Measurements from ENCODE around the gene C3orf52. TPM values are rescaled to one million over a fixed set of nuclear protein-coding genes. Genes with fewer than 3 reads are reported as not detected.
A peak's percentile ranks its signal among the peaks of the same experiment; 100 is the strongest.

The C3orf52 gene
- total RNA-seq, 1 donor from 2014 or later, result 8.1 TPM

DNA sequence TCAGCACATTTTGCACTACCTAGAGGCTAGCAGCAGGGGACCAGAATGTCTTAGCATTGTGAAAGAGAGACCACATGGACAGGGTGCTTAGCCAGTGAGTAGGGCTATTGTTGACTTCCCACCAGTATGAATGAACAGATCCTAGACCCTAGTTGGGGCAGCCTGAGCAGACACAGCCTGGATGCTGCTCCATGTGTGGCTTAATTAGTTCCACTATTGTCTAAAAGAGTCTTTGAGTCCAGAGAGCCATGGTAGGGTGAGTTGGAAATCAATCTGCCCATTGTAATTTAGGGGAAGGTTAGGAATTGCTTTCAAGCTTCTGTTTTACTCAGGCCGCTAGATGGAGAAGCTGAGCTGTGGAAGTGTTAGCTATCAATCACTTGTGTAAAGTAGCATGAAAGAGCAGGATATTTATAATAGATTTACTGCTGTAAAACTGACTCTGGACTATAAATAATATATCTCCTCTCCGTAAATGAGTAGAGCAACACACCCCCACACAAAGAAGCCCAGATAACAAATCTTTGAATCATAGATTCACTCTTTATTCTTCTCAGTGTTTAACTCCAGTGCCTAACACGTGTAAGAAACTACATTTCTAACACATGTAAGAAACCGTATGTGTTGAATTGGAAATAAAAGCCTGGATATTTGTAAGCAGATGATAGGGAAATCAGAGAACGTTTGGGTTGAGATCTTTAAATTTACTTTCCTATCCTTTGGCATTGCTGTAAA lies 50.9 kb downstream of the C3orf52 start:
- no peak for DNase-seq (ENCODE audit: extremely low spot score in 2 of 2)
- no peaks in the 10 kb centered on the region for H3K27me3 ChIP-seq
- H3K36me3 ChIP-seq, result no peaks in the 10 kb centered on the region
- intact Hi-C loops (cut with DNase I), result no loop called here
- H3K27ac ChIP-seq, result no peak overlapping the region
- H3K9me3 ChIP-seq, result no peaks in the 10 kb centered on the region
- no peak for TF ChIP-seq POLR2A (IDR thresholded peaks at IDR 0.05)
- no peak for TF ChIP-seq POLR2AphosphoS5 (IDR thresholded peaks at IDR 0.05; ENCODE audit: insufficient read depth in 1 of 2, low read depth in 1 of 2)
- TF ChIP-seq, protein P1, sequence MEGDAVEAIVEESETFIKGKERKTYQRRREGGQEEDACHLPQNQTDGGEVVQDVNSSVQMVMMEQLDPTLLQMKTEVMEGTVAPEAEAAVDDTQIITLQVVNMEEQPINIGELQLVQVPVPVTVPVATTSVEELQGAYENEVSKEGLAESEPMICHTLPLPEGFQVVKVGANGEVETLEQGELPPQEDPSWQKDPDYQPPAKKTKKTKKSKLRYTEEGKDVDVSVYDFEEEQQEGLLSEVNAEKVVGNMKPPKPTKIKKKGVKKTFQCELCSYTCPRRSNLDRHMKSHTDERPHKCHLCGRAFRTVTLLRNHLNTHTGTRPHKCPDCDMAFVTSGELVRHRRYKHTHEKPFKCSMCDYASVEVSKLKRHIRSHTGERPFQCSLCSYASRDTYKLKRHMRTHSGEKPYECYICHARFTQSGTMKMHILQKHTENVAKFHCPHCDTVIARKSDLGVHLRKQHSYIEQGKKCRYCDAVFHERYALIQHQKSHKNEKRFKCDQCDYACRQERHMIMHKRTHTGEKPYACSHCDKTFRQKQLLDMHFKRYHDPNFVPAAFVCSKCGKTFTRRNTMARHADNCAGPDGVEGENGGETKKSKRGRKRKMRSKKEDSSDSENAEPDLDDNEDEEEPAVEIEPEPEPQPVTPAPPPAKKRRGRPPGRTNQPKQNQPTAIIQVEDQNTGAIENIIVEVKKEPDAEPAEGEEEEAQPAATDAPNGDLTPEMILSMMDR (IDR thresholded peaks at IDR 0.05), result peak in 1 of 3 experiments; percentile 20
- H3K4me1 ChIP-seq, result no peaks in the 10 kb centered on the region
- H3K4me3 ChIP-seq, result no peak overlapping the region

DNA sequence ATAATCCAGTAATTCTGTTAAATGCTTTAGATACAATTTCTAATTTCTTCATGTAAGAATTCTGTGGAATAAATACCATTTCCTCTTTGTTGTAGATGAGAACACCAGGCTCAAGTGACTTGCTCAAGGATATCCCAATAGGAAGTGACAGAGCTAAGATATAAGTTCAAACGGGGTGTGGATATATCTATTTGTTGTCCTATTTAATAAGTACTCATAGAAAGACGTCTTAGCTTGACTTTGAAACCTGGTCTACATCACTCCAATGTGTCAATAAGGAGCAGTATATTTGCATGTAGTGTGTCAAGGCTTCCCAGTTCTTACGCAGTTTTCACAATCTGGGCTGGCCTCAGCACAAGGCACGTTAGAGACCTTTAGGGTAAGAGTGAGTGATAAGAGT lies 51.6 kb downstream of the C3orf52 start:
- TF ChIP-seq POLR2AphosphoS5 (IDR thresholded peaks at IDR 0.05; ENCODE audit: insufficient read depth in 1 of 2, low read depth in 1 of 2), result no peak
- TF ChIP-seq, protein P1 (IDR thresholded peaks at IDR 0.05), result no peak
- no peak for TF ChIP-seq POLR2A (IDR thresholded peaks at IDR 0.05)
- Histone ChIP-seq H3K27me3 (no peaks in the 10 kb centered on the region), H3K36me3 (no peaks in the 10 kb centered on the region), H3K4me1 (no peaks in the 10 kb centered on the region), H3K27ac (no peak overlapping the region), H3K9me3 (no peaks in the 10 kb centered on the region), H3K4me3 (no peak overlapping the region)
- no peak for DNase-seq (ENCODE audit: extremely low spot score in 2 of 2)
- intact Hi-C loops (cut with DNase I), result no loop called here

DNA sequence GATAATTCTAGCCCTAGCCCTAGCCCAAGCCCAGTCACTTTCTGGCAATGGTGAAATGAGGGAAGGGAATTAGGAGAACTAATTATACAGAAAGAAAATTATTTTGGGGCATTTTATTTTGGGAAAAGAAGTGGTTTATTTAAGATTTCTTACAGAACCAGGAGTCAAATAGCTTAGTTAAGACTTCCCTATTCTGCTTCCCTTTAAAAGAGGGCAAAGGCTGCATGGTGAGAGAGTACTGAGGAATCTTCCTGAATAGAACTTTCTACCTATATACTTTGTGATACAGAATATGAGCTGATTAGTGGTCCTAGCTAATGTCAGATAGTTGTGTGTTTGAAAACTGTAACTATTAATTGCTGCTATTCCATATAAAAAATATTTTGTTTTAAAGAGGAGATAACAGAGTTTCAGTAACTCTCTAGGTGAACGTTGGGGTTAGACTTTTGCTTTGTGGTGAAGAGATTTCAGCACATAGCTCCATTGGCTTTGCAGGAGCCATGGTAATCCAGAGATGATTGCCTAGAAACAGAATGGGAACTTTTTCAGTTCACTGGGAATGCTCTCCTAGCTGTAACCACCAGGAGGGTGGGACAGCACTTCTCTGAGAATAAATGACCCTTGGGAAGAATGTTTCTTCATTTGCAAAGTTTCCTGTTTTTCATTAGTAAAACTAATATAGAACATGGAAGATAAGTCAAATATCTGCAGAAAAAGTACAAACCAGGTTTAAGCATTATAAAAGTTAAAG lies 52.2 kb downstream of the C3orf52 start:
- intact Hi-C loops (cut with DNase I), result no loop called here
- no peaks in the 10 kb centered on the region for H3K36me3 ChIP-seq
- no peak for DNase-seq (ENCODE audit: extremely low spot score in 2 of 2)

DNA sequence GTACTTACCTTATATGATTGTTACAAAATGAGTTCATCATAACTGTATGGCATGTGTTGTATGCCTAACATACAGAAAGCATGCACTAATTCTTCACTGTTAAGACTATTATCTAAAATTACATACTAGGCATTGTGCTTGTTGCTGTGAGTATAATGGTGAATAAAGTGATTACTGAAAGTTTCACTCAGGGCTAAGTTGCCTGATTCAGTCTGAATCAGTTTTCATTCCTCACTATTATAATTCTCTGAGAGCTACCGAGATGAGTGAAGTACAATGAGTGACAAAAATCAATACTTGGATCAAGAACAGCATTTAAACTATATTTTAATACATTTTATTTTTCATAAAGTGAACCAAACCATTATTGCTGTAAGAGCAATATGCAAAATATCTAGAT lies 54.4 kb downstream of the C3orf52 start:
- intact Hi-C loops (cut with DNase I), result no loop called here
- Histone ChIP-seq H3K36me3 (no peaks in the 10 kb centered on the region), H3K9me3 (peaks cover 7% of the 10 kb centered on the region), H3K27ac (no peak overlapping the region), H3K4me3 (no peak overlapping the region), H3K27me3 (no peaks in the 10 kb centered on the region), H3K4me1 (no peaks in the 10 kb centered on the region)
- no peak for TF ChIP-seq POLR2A (IDR thresholded peaks at IDR 0.05)
- no peak for TF ChIP-seq POLR2AphosphoS5 (IDR thresholded peaks at IDR 0.05; ENCODE audit: insufficient read depth in 1 of 2, low read depth in 1 of 2)
- TF ChIP-seq, protein P1 (IDR thresholded peaks at IDR 0.05), result no peak
- DNase-seq (ENCODE audit: extremely low spot score in 2 of 2), result no peak

More for the DNA sequence above, 52.2 kb downstream of the C3orf52 start:
- Histone ChIP-seq H3K9me3 (no peaks in the 10 kb centered on the region), H3K4me3 (no peak overlapping the region), H3K4me1 (no peaks in the 10 kb centered on the region), H3K27me3 (no peaks in the 10 kb centered on the region), H3K27ac (no peak overlapping the region)
- TF ChIP-seq POLR2AphosphoS5 (IDR thresholded peaks at IDR 0.05; ENCODE audit: insufficient read depth in 1 of 2, low read depth in 1 of 2) (no peak), POLR2A (IDR thresholded peaks at IDR 0.05) (no peak)
- TF ChIP-seq, protein P1 (IDR thresholded peaks at IDR 0.05), result no peak

- H3K4me3 ChIP-seq, result no peak overlapping the region
- no peaks in the 10 kb centered on the region for H3K27me3 ChIP-seq
- no peaks in the 10 kb centered on the region for H3K36me3 ChIP-seq
- H3K9me3 ChIP-seq, result peaks cover 7% of the 10 kb centered on the region
- TF ChIP-seq, protein P1 (IDR thresholded peaks at IDR 0.05), result no peak
- TF ChIP-seq POLR2A (IDR thresholded peaks at IDR 0.05) (no peak), POLR2AphosphoS5 (IDR thresholded peaks at IDR 0.05; ENCODE audit: insufficient read depth in 1 of 2, low read depth in 1 of 2) (no peak)
- no peaks in the 10 kb centered on the region for H3K4me1 ChIP-seq
- intact Hi-C loops (cut with DNase I), result no loop called here
- no peak overlapping the region for H3K27ac ChIP-seq
- no peak for DNase-seq (ENCODE audit: extremely low spot score in 2 of 2)
These were observed 55.1 kb downstream of the C3orf52 start for GRCh38 chr3:112141293-112141692.
